K562 (cell line): ENCODE results near the gene LZTS3. TPM values are rescaled to one million over a fixed set of nuclear protein-coding genes. Genes with fewer than 3 reads are reported as not detected.

Experiments used
- BACH1 ChIP-seq: fragments of 200-800 bp; sonication (Bioruptor generic); IDR thresholded peaks from 2 replicates; pipeline ENCODE4 v1.6.1; 2016; ENCODE audit warnings: missing genetic modification characterization, missing compliant biosample characterization
- ZBTB7A ChIP-seq: IDR thresholded peaks from 2 replicates; pipeline ENCODE4 v1.6.1; 2011; ENCODE audit warnings: low read depth, mild to moderate bottlenecking, low read length, moderate library complexity, borderline replicate concordance; ENCODE audit not compliant: control insufficient read depth
- ZNF143 ChIP-seq: sonication (generic); formaldehyde crosslinking; IDR thresholded peaks from 2 replicates; pipeline ENCODE4 v1.9.0; 2022; ENCODE audit warnings: mild to moderate bottlenecking, missing genetic modification reagents
- polyA plus RNA-seq, 8 experiments: library from polyadenylated mRNA; depleted of rRNA in 4 of 8; stranded (reverse) in 5 of 8; unstranded in 3 of 8; fragments of >200 nt; fragmentation: Nextera tagmentation in 2 of 8; fragmentation: Illumina TruSeq in 1 of 8; extraction: Ambion mirVana in 2 of 8; extraction: Trizol in 1 of 8; gene quantifications; 2 replicates each; pipeline versions ENCODE4 v1.2.1 to v1.2.3, GENCODE V29; 2011 to 2014; ENCODE audit warnings: inconsistent platforms in 1 of 8, missing spikeins in 1 of 8
- total RNA-seq, 7 experiments: library from RNA; depleted of rRNA in 6 of 7; stranded (reverse); fragments of >200 nt in 6 of 7; fragmentation: Illumina TruSeq in 2 of 7; extraction: Trizol in 2 of 7; gene quantifications; 2 replicates each; pipeline versions ENCODE4 v1.2.1 to v1.2.3, GENCODE V29; 2011 to 2021; ENCODE audit warnings: low replicate concordance in 1 of 7
- TF ChIP-seq, protein P1 (sequence below): fragments of 450-650 bp; formaldehyde crosslinking; IDR thresholded peaks from 2 replicates; pipeline ENCODE4 v1.4.0; 2020; ENCODE audit warnings: mild to moderate bottlenecking, mixed read lengths
- TF ChIP-seq, protein P2 (sequence below), 2 experiments: fragments of 150-350 bp in 1 of 2; IDR thresholded peaks; 2 replicates each; pipeline ENCODE4 v1.6.1; 2012 to 2016; ENCODE audit warnings: low read depth in 2 of 2, low read length in 2 of 2, mild to moderate bottlenecking in 1 of 2, moderate library complexity in 1 of 2

The LZTS3 gene
- total and polyA plus RNA-seq, 9 of the 15 experiments (the other 6 are each of a cell fraction or from before 2014, with no cell fraction given), result 0.07 to 2.9 (median 2.0) TPM

DNA sequence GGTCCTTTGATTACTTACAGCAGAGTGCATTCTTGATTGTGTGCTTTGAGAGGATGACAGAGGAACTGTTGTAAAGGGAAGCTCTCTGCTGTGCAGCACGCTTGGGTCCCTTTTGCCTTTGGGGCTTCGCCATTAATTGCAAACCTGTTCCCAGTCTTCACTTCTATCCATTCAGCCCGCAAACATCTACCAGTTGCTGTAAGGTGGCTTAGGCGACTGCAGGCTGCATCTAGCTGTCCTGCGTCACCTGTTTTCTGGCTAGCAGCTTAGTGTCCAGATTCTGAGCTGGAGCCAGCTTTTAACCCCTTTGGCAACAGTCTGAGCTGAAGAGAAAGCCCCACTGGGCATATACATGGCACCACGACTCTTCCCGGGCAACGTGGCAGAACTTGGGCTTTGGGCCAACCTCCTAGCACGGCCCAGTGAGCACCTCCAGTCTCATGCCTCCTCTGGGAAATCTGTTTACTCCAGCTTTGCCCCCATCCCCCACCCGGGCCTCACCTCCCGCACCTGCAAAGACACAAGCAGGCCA, 11.2 kb downstream of the LZTS3 start (continued):
- TF ChIP-seq, protein P1, sequence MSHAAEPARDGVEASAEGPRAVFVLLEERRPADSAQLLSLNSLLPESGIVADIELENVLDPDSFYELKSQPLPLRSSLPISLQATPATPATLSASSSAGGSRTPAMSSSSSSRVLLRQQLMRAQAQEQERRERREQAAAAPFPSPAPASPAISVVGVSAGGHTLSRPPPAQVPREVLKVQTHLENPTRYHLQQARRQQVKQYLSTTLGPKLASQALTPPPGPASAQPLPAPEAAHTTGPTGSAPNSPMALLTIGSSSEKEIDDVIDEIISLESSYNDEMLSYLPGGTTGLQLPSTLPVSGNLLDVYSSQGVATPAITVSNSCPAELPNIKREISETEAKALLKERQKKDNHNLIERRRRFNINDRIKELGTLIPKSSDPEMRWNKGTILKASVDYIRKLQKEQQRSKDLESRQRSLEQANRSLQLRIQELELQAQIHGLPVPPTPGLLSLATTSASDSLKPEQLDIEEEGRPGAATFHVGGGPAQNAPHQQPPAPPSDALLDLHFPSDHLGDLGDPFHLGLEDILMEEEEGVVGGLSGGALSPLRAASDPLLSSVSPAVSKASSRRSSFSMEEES, result no peak
- no peak for TF ChIP-seq ZBTB7A
- TF ChIP-seq, protein P2, sequence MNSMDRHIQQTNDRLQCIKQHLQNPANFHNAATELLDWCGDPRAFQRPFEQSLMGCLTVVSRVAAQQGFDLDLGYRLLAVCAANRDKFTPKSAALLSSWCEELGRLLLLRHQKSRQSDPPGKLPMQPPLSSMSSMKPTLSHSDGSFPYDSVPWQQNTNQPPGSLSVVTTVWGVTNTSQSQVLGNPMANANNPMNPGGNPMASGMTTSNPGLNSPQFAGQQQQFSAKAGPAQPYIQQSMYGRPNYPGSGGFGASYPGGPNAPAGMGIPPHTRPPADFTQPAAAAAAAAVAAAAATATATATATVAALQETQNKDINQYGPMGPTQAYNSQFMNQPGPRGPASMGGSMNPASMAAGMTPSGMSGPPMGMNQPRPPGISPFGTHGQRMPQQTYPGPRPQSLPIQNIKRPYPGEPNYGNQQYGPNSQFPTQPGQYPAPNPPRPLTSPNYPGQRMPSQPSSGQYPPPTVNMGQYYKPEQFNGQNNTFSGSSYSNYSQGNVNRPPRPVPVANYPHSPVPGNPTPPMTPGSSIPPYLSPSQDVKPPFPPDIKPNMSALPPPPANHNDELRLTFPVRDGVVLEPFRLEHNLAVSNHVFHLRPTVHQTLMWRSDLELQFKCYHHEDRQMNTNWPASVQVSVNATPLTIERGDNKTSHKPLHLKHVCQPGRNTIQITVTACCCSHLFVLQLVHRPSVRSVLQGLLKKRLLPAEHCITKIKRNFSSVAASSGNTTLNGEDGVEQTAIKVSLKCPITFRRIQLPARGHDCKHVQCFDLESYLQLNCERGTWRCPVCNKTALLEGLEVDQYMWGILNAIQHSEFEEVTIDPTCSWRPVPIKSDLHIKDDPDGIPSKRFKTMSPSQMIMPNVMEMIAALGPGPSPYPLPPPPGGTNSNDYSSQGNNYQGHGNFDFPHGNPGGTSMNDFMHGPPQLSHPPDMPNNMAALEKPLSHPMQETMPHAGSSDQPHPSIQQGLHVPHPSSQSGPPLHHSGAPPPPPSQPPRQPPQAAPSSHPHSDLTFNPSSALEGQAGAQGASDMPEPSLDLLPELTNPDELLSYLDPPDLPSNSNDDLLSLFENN (IDR thresholded peaks at IDR 0.05; ENCODE audit: low read depth in 2 of 2, low read length in 2 of 2), result no peak
- no peak for TF ChIP-seq ZNF143 (CRISPR knock-in tag)
- TF ChIP-seq BACH1 (tag), result no peak
